T-helper 1 cell treated with Interleukin-12 subunit alpha and Interleukin-12 subunit beta and Interleukin-4 antibody, amounts not matched to agents 30 μg/mL and 1 μg/mL, for 36 hours (primary cell): ENCODE data around the gene IRAG1.

ENCODE experiments used
- H3K27ac Mint-ChIP-seq: one replicate; pipeline ENCODE4 v1.8.0; 2021; ENCODE audit warnings: mild to moderate bottlenecking, mixed read lengths
- H3K27me3 Mint-ChIP-seq: one replicate; pipeline ENCODE4 v1.8.0; 2021; ENCODE audit warnings: low read depth, mixed read lengths
- H3K36me3 Mint-ChIP-seq: one replicate; pipeline ENCODE4 v1.8.0; 2021; ENCODE audit warnings: low read depth, mixed read lengths
- H3K4me1 Mint-ChIP-seq: one replicate; pipeline ENCODE4 v1.8.0; 2021; ENCODE audit warnings: low read depth, mixed read lengths
- H3K4me3 Mint-ChIP-seq: one replicate; pipeline ENCODE4 v1.8.0; 2021; ENCODE audit warnings: mild to moderate bottlenecking, moderate library complexity, mixed read lengths
- H3K9me3 Mint-ChIP-seq: one replicate; pipeline ENCODE4 v1.8.0; 2021; ENCODE audit warnings: mixed read lengths

Gene IRAG1

DNA sequence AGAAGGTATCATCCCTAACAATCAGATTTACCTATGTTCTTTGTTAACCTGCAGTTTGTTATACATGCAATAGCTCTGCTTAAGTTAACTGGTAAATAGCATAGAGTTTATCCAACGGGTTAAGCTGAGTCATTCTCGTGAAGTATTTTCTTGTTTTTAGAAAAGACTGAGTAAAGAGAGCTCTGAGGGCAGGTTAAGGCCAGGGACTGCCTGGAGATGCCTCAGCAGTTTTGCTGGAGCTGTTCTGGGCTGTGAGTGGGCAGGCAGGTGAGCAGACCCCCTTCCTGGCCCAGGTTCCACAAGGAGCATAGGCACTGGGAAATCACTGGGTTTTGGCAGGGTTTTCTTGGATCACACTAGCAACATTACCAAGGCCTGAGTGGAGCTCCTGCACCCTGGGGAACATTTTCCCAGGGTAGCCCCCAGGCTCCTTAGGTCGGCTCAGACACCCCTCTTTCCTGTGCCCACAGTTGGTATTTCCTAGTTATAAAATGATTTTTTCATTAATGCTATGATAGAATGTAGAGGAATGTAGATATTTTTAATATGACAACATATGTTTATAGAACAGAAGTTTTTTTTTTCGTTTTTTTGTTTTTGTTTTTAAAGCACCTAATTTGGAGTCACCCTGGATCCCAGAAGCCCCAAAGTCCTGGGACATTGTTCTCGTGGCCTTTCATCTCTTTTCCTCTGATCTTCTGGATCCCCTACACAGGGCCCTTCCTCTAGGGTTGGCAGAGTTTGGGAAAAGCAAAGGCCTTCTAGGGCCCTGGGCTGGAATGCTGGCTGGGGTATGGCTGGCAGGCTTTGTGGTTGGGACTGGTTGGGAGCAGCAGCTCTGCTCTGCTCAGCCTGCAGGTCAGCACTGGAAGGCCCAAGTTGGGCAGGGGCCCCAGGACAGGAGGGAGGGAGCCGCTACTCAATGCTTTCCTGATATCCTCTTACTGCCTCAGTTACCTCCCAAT, 26.7 kb downstream of the IRAG1 start:
- Mint-ChIP-seq H3K36me3 (no peaks in the 10 kb centered on the region), H3K4me1 (no peaks in the 10 kb centered on the region), H3K9me3 (no peaks in the 10 kb centered on the region), H3K4me3 (no peak overlapping the region), H3K27me3 (peaks cover 4% of the 10 kb centered on the region), H3K27ac (no peak overlapping the region)

DNA sequence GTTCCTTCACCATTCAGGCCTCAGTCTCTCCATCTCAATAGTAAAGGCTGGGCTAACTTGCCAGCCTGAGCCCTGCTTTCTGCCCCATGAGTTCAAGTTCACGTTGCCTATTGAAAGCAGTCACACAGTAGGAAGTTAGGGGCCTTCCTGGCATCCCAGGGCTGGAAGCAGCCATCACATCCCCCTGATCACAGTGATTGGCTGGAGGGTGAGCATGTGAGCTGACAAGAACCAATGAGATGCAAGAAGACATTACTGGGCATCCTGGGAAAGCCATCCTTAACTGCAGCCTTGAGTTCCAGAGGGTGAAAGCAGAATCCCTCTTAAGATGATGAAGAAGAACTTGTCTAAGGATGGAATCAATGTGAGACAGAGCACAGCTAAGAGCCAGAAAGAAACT, 29.1 kb downstream of the IRAG1 start:
- Mint-ChIP-seq H3K27ac (no peak overlapping the region), H3K4me3 (no peak overlapping the region), H3K36me3 (no peaks in the 10 kb centered on the region), H3K9me3 (no peaks in the 10 kb centered on the region), H3K27me3 (peaks cover 4% of the 10 kb centered on the region), H3K4me1 (peaks cover 4% of the 10 kb centered on the region)

DNA sequence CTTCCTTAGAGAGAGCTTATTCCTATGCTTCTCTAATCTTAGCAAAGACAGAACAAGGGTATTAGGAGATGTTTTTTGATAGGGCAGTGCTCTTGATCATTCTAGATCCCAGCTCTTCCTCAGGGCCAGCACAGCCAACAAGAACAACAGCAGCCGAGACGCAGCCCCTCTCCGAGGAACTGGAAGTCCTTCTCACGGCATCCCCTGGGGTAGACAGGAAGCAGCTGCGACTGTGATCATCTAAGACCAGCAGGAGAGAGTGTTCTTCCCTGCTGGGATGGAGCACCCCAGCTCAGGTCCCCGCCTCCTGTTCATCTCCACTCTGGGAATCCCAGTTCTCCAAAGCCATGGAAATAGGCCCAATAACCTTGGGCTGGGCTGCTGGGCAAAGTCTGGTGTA, 29.6 kb downstream of the IRAG1 start:
- Mint-ChIP-seq H3K36me3 (no peaks in the 10 kb centered on the region), H3K9me3 (no peaks in the 10 kb centered on the region), H3K27me3 (peaks cover 4% of the 10 kb centered on the region), H3K4me3 (no peak overlapping the region), H3K4me1 (peaks cover 7% of the 10 kb centered on the region), H3K27ac (no peak overlapping the region)

DNA sequence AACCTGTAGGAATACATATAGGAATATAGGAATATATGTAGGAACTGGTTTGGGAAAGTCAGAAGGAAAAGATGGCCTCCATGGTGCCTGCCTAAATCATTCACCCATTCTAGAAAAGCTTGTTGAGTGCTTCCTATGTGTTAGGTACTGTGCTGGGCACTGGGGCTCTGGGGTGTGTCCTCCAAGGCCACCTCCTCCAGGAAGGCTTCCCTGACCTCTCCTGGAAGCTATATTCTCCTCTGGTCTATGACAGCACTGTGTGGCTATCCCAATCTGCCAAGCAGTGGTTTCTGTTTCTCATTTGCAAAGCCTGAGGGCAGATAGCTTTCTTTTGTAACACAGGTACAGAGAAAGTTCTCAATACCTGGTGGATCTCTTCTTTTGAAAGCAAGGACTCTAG, 30.2 kb downstream of the IRAG1 start:
- H3K27me3 Mint-ChIP-seq = peaks cover 4% of the 10 kb centered on the region
- no peak overlapping the region for H3K4me3 Mint-ChIP-seq
- H3K36me3 Mint-ChIP-seq = no peaks in the 10 kb centered on the region
- peaks cover 7% of the 10 kb centered on the region for H3K4me1 Mint-ChIP-seq
- no peaks in the 10 kb centered on the region for H3K9me3 Mint-ChIP-seq
- H3K27ac Mint-ChIP-seq = no peak overlapping the region

DNA sequence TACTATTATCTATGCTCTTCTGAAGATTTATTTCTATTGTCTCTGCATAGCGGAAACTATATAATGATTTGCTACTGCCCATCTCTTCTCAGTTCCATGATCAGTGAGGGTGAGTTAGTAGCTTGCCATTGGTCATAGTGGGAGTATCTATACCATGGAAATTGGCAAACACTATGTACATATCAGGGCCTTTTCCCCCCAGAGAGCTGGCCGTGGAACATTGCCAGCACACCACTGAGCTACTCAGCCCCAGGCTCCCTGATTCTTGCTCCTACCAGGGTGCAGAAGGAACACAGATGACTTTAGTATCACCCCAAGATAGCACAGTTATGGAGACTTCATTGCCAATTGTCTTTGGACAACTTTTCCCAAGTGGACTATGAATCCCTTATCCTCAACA, 33.2 kb downstream of the IRAG1 start:
- Mint-ChIP-seq H3K4me1 (peaks cover 18% of the 10 kb centered on the region), H3K9me3 (no peaks in the 10 kb centered on the region), H3K27ac (no peak overlapping the region), H3K4me3 (no peak overlapping the region), H3K36me3 (no peaks in the 10 kb centered on the region), H3K27me3 (no peaks in the 10 kb centered on the region)

DNA sequence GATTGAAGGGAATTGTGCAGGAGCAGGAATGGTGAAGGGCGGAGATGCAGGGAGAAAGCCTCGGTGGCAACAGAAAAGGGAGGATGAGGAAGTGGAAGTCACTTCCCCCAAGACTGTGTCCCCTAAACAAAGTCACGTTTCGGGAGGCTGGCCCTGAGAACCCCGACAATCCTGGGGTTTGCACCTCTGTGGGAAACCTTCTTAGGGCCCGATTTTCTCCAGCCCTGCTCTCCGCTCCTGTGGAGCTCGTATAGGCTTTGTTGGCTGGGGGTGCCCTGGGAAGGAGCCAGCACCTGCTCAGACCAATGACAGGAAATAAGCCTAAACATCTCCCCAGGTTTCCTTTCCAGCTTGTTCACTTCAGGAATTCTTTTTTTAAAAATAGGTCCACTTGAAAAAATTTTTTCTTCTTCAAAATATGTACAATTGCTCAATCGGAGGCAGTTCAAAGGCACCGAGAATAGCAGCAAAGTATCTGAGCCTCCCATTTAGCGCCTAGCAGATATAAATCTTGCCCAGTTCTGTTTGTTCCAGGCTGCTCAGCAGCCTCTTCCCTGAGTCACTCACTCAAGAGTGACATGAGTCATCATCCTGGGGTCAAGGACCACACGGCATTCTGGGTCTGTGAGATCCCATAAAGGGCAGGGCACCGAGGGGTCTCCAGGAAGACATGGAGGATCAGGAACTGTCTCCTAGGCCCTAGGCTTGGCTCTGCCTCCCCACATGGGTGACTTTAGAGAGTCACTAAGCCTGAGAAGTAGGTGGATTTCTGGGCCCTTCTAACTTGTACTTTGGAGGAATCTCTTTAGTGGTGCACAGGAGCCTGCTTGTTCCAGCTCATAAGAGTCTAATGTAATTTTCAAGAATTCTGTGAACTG, 34.0 kb downstream of the IRAG1 start:
- Mint-ChIP-seq H3K4me1 (peaks cover 18% of the 10 kb centered on the region), H3K9me3 (no peaks in the 10 kb centered on the region), H3K36me3 (no peaks in the 10 kb centered on the region), H3K27ac (no peak overlapping the region), H3K27me3 (no peaks in the 10 kb centered on the region), H3K4me3 (no peak overlapping the region)

DNA sequence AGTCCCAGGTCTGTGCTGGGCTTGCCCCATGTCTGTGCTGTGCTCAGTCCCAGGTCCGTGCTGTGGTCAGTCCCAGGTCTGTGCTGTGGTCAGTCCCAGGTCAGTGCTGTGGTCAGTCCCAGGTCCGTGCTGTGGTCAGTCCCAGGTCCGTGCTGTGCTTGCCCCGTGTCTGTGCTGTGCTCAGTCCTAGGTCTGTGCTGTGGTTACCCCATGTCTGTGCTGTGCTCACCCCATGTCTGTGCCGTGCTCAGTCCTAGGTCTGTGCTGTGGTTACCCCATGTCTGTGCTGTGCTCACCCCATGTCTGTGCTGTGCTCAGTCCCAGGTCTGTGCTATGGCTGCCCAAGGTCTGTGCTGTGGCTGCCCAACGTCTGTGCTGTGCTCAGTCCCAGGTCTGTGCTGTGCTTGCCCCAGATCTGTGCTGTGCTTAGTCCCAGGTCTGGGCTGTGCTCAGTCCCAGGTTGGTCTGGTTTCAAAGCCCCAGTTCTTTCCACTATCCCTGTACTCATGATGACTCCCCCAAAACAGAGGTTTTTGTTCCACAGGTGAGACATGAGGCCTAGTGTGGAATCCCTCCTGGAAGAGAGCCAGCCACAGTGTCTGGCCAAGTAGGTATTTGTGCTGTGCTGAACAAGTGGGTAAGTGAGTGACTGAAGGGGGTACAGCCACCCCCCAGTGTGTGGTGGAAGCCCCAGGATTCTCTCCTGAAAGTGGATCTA, 34.8 kb downstream of the IRAG1 start:
- Mint-ChIP-seq H3K4me1 (peaks cover 18% of the 10 kb centered on the region), H3K27me3 (no peaks in the 10 kb centered on the region), H3K27ac (peak overlapping the region; percentile 22), H3K9me3 (no peaks in the 10 kb centered on the region), H3K36me3 (no peaks in the 10 kb centered on the region), H3K4me3 (no peak overlapping the region)

DNA sequence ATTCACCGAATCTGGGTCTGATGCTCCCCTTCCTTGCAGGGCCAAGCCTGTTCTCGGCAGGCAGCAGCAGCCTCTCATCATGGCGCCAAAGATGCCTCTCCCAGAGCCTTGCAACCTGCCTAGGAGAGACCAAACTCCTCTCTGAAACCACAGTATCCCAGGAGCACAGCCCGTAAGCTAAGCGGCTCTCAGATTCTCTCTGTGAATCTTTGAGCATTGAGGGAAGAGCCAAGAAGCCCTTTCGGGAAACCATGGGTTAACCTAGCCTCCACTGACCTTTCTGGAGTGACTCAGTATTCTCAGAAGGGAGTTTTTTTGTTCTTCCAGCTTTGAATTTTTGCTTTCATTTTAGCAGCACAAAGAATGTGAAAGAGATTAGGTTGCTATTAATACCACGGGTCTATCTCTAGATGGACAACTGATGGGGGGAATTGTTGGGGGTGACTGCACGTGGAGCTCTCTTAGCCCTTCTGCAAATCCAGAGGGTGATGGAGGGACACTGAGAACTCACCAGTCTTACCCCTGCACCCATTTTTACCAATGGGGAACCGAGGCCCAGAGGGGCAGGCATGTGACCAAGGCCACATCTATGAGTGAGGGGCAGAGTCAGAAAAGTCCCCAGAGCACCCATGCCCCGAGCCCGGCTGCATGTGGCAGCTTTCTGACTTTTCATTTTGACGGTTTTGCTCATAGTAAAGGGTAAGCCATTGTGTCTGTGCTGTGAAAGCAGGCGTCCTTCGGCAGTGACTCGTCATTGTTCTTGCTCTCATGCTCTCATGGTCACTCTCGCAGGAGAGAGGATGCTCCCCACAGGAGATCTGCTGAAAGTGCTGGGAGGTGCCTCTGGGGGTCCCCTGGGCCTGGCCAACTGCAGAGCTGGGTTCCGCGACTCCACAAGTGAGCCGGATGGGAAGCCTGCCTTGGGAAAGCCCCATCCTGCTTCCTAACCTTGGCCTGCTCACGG, 36.0 kb downstream of the IRAG1 start:
- H3K36me3 Mint-ChIP-seq = no peaks in the 10 kb centered on the region
- H3K9me3 Mint-ChIP-seq = no peaks in the 10 kb centered on the region
- H3K4me3 Mint-ChIP-seq = peak overlapping the region; percentile 25
- peaks cover 18% of the 10 kb centered on the region for H3K4me1 Mint-ChIP-seq
- H3K27ac Mint-ChIP-seq = peak overlapping the region; percentile 74
- no peaks in the 10 kb centered on the region for H3K27me3 Mint-ChIP-seq

DNA sequence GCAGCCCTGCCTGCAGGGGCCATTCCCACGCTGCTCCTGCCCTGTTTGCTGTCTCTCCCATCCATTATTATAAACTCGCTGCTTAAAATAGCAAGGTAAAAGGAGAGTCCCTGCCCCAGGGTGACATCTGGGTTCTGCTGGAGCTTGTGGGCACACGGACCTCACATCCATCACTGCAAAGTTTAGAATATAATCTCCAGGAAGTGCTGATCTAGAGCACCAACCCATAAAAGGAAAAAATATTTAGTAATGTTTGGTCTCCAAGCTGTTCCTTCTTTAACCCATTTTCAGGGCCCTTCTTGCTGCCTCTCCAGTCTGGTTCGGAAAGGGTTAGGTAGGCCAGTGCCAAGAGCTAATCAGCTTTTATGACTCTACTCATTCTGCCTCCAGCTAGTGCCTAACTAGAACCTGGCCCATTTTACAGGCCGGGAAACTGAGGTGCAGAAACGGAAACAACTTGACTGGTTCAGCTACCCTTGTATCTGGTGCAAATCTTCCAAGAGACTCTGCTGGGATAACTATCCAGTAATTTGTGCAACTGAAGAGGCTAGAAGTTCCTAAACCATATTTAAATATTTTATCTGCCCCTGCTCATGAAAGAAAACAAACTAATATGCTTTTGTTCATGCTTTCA, 37.5 kb downstream of the IRAG1 start:
- no peaks in the 10 kb centered on the region for H3K36me3 Mint-ChIP-seq

DNA sequence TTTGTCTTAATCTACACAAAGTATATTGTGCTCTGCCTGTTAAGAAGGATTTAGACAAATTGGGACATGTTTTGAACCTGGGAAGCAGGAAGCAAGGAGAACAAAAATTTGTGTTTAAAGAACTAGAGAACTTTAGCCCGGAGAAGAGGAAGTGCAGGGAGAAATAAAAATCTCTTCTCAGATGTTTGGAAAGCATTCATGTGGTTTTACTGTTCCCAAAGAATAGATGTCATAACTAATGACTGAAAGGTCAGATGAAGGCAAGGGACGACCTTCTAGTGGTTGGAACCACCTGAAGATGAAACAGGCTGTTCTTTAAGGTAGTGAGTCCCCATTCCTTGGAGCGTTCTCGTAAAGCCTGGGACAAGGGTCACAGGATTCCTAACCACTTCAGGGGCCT, 38.3 kb downstream of the IRAG1 start:
- Mint-ChIP-seq H3K27ac (no peak overlapping the region), H3K4me1 (peaks cover 18% of the 10 kb centered on the region)

More for the DNA sequence above, 37.5 kb downstream of the IRAG1 start:
- H3K27me3 Mint-ChIP-seq = no peaks in the 10 kb centered on the region
- no peak overlapping the region for H3K4me3 Mint-ChIP-seq
- H3K9me3 Mint-ChIP-seq = no peaks in the 10 kb centered on the region
- peaks cover 18% of the 10 kb centered on the region for H3K4me1 Mint-ChIP-seq
- H3K27ac Mint-ChIP-seq = no peak overlapping the region

DNA sequence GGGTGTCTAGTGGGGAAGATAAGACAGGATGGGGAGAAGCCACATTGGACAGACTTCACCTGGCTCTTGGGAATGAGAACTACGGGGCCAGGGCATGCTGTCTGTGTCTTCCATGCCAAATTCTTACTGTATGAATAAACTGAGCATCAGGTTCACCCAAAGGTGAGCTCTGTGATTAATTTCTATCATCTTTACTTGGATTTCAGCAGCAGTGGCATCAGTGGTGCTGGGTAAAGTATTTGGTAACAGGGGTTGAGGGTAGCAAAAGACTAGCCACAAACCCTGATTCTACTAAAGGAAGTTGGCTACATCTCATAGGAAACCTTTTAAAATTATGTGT, 38.8 kb downstream of the IRAG1 start:
- Mint-ChIP-seq H3K36me3 (no peaks in the 10 kb centered on the region), H3K27me3 (no peaks in the 10 kb centered on the region), H3K4me1 (peaks cover 17% of the 10 kb centered on the region), H3K27ac (no peak overlapping the region), H3K9me3 (no peaks in the 10 kb centered on the region), H3K4me3 (no peak overlapping the region)

More for the DNA sequence above, 38.3 kb downstream of the IRAG1 start:
- Mint-ChIP-seq H3K4me3 (no peak overlapping the region), H3K9me3 (no peaks in the 10 kb centered on the region), H3K27me3 (no peaks in the 10 kb centered on the region), H3K36me3 (no peaks in the 10 kb centered on the region)

DNA sequence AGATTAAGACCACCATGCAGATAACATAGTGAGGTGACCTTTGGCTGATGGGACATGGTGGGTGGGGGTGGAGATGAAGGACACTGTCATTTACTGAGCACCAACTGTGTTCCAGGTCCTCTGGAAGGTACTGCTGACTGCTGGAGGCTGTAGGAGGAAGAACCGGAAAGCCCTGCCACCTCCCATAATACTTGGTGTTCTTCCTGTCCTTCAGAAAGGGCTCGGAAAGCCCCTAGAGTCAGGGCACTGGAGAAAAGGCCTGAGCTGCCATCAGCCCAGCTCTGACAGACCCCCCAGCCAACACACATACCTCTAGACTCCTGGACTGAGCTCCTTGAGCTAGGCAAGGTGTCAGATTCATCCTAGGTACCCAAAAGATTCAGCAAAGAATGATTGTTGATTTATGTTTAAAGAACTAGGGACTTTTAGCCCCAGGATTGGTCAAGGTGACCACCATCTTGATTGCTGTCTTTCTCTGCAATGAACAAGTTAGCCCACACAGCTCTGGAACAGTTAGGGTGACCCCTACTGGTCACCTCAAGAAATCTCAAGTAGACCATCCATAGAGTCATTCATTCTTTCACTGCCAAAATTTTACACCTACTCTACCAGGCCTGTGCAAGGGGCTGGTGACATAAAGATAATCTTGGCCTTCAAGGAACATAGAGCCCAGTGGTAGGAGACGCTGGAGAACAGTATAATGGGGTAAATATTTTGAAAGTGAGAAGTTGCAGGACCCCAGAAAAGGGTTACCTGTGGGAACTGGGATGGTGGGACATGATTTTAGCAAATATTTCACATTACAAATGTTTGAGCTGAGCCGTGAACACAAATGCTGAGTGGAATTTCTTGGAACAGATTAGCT, 39.4 kb downstream of the IRAG1 start:
- Mint-ChIP-seq H3K9me3 (no peaks in the 10 kb centered on the region), H3K36me3 (no peaks in the 10 kb centered on the region), H3K4me3 (no peak overlapping the region), H3K4me1 (peaks cover 13% of the 10 kb centered on the region), H3K27ac (no peak overlapping the region), H3K27me3 (no peaks in the 10 kb centered on the region)
